SKM-1 treated with dmso at 0.1 percent for 144 hours (cell line): ENCODE data around the gene F10.

Experiments used
- DNase-seq: peaks from one replicate; lab custom pipeline; 2025; ENCODE audit not compliant: unreplicated experiment; lab: John Stamatoyannopoulos, UW

The F10 gene

DNA sequence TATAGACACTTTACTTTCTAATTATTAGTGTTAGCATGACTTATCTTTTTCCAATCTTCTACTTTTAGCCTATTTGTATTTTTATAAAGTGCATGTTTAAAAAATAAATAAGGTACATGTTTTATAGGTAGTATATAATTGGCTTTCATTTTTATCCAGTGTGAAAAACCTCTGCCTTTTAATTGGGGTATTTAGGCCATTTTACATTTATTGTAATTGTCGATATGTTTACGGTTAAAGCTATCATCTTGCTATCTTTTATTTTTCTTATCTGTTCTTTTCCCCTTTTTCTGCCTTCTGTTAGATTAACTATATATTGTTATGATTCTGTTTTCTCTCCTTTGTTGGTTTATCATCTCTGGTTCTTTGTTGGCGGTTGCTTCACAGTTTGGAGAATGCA is 45.0 kb downstream of the F10 start:
- no peak for DNase-seq

DNA sequence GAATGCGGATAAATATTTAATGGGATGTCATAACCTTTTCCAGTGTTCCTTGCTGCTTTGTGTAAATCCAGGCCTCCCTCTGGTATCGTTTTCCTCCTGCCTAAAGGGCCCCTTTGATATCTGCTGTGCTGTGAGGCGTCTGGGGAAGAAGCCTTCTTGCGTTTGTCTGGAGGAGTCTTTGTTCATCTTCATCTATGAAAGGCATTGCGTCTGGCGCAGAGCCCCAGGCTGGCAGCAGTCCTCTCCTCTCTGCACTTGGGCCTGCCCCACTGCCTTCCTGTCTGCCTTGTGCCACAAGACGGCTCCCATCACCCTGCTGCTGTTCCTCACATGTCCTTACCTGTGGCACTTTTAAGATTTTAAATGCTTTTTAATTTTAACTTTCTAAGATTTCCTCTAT is 45.6 kb downstream of the F10 start:
- no peak for DNase-seq

DNA sequence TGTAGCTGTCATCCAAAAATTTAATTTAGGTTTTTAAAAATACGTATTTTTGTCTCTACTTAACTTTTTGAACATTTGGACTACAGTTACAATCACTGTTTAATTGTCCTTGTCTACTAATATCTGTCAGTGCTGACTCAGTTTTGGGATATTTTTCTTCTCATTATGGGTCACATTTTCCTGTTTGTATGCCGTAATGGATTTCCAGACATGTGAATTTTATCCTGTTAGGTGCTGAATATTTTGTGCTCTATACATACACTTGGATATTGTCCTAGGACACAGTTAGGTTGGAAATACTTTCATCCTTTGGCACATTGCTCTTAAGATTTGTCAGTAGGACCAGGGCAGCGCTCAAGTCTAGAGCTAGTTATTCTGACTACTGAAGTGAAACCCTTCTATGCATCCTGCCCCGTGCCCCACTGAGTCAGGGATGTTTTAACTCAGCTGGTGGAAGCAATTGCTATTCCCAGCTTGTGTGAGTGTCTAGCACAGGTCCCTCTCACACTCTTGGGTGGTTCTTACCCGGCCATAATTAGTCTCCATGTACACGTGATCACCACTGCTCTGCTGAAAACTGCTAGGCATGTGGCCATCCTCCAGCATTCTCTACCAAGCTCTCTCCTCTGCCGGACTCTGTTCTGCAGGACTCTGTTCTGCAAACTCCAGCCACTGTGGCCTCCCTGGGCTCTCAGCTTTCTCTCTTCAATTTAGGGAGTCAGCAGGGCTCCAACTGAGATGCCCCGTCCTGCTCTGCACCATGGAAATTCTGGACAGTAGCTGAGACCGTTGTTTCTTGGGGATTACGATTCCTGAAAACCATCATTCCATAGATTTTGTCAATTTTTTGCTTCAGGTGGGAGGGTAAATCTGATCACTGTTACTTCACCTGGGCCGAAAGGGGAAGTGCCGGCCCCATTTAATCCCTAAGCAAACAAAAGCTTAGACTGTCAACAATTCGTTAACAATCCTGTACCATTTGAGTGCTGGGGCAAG is 47.0 kb downstream of the F10 start:
- no peak for DNase-seq

GRCh38 chr13:113170511-113170910 is 47.9 kb downstream of the F10 start:
- DNase-seq = no peak

DNA sequence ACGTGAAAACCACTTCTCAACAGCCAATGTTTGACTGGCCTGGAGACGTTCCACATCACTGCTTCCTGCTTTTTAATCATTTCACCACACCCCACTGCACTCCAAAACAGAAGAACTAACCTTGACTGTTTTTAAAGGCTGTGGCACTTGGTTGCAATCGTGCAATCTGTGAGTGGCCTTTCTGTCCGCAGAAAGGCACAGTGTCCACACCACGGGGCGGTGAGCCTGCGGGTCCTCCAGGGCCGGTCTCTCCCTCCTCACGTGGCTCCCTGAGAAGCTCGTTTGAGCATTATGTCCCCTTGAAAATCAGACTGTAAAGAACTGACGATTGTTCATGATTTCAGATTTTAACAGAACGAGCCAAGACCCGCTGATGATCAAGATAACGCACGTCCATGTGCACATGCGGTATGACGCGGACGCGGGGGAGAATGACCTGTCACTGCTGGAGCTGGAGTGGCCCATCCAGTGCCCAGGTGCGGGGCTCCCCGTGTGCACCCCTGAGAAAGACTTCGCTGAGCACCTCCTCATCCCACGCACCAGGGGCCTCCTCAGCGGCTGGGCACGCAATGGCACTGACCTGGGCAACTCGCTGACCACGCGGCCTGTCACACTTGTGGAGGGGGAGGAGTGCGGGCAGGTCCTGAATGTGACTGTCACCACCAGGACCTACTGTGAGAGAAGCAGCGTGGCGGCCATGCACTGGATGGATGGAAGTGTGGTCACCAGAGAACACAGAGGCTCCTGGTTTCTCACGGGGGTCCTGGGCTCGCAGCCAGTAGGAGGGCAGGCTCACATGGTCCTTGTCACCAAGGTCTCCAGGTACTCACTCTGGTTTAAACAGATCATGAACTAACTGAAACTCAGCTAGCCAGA is 48.9 kb downstream of the F10 start:
- no peak for DNase-seq

- no peak for DNase-seq
These were observed 49.9 kb downstream of the F10 start for GRCh38 chr13:113172419-113172926.

- no peak for DNase-seq
These were observed 53.7 kb downstream of the F10 start for GRCh38 chr13:113176280-113176679.

DNA sequence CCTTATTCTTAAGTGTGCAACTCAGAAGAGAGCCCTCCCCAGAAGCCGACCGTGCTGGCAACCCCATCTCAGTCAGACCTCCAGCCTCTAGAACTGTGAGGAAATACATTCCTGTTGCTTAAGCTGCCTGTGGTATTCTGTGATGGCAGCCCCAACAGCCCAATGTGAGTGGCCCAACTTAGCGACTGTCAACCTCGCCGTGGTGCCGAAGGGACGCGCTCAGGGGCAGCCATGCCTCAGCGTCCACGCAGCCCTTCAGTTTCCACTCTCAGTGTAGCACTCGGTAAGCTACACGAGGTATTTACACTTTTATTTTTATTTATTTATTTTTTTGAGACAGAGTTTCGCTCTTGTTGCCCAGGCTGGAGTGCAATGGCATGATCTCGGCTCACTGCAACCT is 54.2 kb downstream of the F10 start:
- no peak for DNase-seq

DNA sequence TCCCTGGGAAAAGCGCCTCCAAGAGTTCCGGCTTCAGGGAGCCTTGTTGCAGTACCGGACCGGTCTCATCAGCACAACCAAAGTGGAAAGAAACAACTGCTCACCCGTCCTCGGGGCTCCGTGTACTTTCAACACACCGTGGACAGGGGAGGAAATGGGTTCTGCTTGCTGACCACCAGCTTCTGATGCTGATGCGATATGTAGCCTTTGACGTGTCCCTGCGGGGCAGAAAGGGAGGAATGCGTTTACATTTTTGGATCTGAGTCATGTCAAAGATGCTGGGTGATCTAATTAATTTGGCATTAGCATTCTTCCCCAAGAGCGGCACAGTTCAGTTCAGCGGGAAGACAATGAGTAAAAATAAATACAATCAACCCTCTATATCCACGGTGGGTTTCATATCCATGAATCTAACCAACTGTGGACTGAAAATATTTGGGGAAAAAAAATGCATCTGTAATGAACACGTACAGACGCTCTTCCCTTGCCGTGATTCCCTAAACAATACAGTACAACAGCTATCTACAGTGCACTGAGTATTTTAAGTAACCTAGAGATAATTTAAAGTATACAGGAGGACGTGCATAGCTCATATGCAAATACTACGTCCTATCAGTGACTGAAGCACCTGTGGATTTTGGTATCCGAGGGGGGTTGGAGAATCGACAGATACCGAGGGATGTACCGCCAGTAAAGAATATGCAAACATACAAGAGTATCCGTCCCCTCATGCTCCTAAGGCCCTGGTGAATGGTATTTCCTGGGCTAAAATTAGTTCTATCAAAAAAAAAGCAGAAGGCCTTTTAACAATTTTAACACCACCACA is 55.7 kb downstream of the F10 start:
- no peak for DNase-seq

- DNase-seq = no peak
These were observed 56.2 kb downstream of the F10 start for GRCh38 chr13:113178896-113179167.

DNA sequence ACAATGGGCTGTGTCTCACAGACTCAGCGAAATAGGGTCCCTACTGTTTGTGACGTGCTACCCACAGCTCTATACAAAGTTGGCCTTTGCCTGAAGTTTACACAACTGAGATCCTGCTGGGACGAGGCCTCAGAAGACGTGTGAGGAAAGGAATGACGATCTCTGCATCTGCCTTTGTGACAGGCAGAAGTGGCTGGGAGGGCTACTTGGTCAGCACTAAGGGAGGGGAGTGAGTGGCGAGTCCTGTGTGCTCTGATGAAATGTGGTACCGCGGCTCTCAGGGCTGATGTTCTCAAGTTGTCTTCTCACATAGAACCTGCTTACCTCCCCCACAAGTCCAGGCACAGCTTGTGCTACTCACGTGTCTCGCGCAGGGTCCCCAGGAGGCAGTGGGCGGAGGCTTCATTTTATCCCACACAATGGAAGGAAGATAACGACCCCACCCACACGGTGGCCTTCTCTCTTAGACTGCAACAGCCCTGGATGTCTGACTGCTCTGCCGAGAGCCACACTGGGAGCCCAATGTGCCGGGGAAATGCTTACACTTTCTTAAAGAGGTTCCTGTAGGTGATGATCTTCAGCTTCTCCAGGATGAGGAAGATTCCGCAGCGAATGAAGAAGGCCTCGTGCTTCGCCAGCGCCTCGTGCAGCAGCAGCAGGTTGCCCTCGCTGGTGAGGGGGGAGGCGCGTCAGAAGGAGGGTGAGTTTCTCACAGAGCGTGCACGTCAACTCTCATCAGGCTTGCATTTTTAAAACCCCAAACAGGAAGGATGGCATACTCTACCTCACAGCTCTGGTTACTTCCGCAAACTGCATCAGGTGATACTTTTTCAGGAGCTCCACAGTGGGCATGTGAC is 57.0 kb downstream of the F10 start:
- DNase-seq = no peak

- DNase-seq = no peak
These were observed 59.4 kb downstream of the F10 start for GRCh38 chr13:113182046-113182445.

DNA sequence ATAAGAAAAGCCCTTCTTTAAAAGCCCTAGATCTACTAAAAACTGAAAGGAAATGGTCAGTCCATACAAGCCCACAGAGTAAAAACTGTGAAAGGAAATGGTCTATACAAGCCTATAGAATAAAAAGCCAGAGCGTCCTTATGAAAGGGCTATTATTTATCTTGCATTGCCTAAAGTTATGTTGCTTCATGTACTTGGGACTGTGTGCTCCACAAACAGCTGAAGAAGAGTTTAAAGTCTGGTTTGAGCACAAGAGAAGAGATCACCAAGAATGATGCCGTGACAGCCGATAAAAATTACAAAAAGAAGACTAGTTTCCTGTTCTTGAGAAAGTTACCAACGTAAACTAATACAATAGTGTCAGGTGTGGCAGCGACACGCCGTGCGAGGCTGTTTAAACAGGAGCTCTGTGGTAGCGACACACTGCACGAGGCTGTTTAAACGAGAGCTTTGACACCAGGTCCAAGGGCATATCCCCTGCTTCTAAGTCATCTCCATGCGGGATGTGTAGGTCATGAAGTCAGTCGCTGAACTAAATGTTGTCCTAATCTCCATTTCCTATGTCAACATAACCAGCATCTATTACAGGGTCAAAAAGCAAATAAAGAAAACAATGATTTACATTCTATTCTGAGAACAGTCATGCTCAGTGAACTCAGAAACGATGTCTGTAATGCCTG is 61.0 kb downstream of the F10 start:
- DNase-seq = no peak

DNA sequence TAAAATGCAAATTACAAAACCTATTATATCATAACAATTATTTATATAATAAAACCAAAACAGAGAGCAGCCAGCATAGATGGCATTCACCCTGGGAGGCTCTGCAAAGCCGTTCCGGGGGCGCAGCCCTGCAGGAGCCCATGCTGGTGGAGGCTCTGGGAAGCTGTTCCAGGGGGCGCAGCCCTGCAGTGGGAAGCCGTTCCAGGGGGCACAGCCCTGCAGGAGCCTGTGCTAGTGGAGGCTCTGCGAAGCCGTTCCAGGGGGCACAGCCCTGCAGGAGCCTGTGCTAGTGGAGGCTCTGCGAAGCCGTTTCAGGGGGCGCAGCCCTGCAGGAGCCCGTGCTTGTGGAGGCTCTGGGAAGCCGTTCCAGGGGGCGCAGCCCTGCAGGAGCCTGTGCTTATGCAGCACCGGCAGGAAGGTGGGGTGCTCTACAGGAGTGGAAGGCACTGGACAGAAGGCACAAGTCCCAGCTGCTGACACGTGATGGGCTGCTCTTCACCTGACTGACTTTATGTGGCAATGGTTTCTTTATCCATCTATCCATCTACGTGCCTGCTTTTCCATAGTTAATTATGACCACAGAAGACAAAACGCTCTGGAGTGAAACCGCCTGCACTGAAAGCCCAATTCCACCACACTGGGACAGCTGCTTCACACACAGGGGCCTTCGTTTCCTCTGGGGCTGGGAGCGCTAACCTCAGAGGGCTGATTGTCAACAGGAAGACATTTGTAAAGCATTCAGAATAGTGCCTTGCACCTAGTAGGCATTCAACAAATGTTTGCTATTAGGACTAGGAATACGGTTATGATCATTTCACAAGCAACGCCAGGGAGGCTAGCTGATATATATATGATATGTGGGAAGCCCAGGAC is 62.2 kb downstream of the F10 start:
- DNase-seq = no peak

GRCh38 chr13:113186061-113186900 is 63.7 kb downstream of the F10 start:
- no peak for DNase-seq

GRCh38 chr13:113187263-113187669 is 64.7 kb downstream of the F10 start:
- no peak for DNase-seq

DNA sequence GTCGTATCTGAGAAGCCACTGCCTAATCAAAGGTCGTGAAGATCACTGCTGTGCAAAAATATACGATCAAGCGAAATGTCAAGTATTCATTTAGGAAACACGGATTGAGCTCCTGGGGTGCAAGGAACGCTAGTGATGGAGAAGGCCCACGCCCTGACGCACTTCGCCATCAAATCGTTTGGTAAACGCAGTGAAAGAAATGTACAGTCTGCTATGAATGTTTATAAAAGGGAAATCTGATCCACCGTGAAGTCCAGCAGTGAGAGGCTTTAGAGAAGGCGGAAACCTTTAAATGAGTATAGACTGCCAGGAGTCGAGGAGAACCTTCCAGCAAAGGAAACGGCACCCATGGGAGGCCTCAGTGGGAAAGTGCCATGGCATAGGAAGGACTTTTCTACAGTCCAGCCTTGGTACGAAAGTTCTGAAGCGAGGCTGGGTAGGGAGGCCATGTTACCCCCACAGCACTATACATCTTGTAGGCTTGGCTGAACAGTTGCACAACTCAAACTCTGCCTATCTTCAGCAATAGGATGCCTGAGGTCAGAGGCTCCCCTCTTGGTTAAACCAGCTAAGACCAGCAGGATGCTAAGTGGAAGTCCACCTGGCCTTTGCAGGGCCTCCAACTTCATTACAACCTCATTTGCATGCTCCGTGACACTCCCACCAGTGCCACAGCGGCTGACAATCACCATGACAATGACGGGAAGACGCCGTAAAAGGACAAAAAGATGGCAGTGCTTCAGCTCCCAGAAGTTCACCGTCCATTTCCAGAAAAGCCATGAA is 65.5 kb downstream of the F10 start:
- DNase-seq = no peak
